Uterus (tissue), 2 donors: ENCODE results near the gene KDM6A.
"Not testable (repeated sequence)": the region's sequence is repeated elsewhere in the genome, so short reads cannot be mapped to it uniquely, and the experiment has no call there.

Experiments used
- CTCF ChIP-seq, 4 experiments: fragments of 200-600 bp in 2 of 4; fragments of 450-650 bp in 2 of 4; sonication (generic) in 2 of 4; IDR thresholded peaks; one replicate each; pipeline ENCODE4 v1.5.1; 2016 to 2019; ENCODE audit warnings: antibody characterized with exemption in 4 of 4, mild to moderate bottlenecking in 2 of 4, moderate library complexity in 1 of 4
- POLR2A ChIP-seq, 2 donors: fragments of 450-650 bp; IDR thresholded peaks; one replicate each; pipeline ENCODE4 v1.6.1; 2016; ENCODE audit warnings: antibody characterized with exemption in 2 of 2, mild to moderate bottlenecking in 1 of 2, moderate library complexity in 1 of 2

GRCh38 chrX:45073011-45073410 is 200.0 kb downstream of the KDM6A start:
- TF ChIP-seq POLR2A, CTCF (IDR thresholded peaks at IDR 0.05): not testable (repeated sequence)
